KG1 (cell line): ENCODE data around the gene HNRNPUL1.
"Not testable (repeated sequence)": the region's sequence is repeated elsewhere in the genome, so short reads cannot be mapped to it uniquely, and the experiment has no call there.

Experiments used
- DNase-seq: peaks from one replicate; lab custom pipeline; 2025; lab: John Stamatoyannopoulos, UW

HNRNPUL1 gene

GRCh38 chr19:41327576-41328156 is 63.5 kb downstream of the HNRNPUL1 start:
- peak; percentile 96 for DNase-seq

DNA sequence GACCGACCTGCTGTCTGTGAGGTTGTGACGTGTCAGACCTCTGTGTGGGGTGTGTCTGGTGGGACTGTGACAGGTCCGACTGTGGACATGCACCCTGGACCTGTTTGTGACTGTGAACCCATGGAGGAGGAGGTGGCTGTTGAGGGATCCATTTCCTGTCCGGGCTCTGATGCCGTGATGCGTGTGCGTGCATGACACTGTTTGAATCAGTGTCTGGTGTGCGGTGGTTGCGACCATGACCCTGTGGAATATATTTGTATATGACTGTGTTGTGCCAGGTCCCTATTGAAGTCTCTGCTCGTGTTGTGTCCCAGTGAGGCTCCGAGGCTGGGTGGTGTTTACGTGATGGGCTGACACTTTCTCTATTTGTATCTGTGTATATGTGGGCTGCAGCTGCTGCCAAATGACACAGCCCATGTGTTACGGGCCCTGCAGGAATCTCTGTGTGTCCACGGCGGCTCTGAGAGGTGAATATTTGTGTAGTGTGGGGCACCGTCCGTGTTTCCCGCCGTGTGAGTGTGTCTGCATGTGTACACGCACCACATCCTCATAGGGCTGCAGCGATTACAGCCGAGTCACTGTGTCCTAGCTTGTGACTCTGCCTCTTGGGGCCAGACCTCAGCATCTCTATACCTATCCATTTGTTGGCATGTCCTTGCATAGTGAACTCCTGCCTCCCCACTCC is 64.1 kb downstream of the HNRNPUL1 start:
- no peak for DNase-seq

DNA sequence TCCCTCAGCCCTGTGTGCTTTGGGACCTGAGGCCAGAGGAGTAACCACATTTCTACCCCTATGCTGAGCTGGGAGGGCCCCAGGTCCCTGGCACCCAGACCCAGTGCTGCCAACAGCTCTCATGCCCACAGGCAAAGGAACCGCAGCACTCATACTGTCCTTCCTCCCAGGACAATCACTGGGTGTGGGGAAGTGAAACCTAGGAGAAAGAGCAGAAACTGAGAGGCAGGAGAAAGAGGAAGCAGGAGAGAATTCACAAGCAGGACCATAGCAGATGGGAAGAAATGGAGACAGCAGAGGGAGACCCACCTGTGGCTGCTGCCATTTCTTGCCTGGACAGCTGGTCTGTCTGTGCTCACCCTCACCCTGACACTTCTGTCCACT is 64.7 kb downstream of the HNRNPUL1 start:
- no peak for DNase-seq

GRCh38 chr19:41330481-41330880 is 66.3 kb downstream of the HNRNPUL1 start:
- DNase-seq = no peak

GRCh38 chr19:41330946-41331678 is 66.9 kb downstream of the HNRNPUL1 start:
- no peak for DNase-seq

DNA sequence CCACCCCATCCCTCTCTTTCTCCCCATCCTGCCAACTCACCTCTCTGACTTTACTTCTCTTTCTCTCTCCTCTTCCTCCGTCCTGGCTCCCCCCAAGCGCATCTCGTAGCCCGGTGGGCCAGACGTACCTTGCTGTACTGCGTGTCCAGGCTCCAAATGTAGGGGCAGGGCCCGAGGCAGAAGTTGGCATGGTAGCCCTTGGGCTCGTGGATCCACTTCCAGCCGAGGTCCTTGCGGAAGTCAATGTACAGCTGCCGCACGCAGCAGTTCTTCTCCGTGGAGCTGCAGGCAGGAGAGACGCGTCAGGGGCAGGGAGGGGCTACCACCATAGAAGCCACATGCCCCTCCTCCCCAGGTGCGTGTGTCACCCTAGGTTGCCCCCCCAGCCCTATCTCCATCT is 67.8 kb downstream of the HNRNPUL1 start:
- DNase-seq = no peak

- DNase-seq = no peak
These were observed 68.3 kb downstream of the HNRNPUL1 start for GRCh38 chr19:41332468-41332867.

GRCh38 chr19:41334793-41335192 is 70.6 kb downstream of the HNRNPUL1 start:
- DNase-seq = no peak

DNA sequence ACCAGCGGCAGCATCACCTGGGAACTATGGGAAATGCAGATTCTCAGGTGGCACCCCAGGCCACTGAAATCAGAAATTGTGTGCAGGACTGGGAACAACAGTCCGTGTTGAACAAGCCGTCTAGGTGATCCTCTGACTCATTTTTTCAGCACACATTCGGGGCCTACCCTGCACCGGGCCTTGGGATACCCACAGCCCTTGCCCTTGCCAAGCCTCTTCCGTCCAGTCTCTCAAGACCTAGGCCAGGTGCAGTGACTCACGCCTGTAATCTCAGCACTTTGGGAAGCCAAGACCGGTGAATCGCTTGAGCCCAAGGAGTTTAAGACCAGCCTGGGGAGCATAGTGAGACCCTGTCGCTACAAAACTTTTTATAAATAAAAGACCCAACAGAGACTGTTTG is 71.3 kb downstream of the HNRNPUL1 start:
- no peak for DNase-seq

GRCh38 chr19:41339936-41340335 is 75.8 kb downstream of the HNRNPUL1 start:
- DNase-seq = no peak

- DNase-seq = no peak
These were observed 77.7 kb downstream of the HNRNPUL1 start for GRCh38 chr19:41341669-41342490.

DNA sequence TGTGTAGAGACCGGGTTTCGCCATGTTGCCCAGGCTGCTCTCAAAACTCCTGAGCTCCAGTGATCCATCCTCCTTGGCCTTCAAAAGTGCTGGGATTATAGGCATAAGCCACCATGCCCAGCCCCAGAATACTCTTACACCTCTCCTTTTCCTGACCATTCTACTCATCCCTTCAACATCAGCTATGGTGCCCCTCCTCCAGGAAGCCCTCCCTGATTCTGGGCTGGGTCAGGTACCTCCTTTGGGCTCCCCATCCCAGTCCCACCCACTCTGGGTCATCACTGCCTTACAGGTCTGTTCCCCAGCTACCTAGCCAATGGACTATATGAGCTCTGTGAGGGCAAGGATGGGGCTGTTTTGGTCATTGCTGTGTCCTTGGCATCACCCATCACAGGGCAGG is 80.0 kb downstream of the HNRNPUL1 start:
- DNase-seq = no peak

DNA sequence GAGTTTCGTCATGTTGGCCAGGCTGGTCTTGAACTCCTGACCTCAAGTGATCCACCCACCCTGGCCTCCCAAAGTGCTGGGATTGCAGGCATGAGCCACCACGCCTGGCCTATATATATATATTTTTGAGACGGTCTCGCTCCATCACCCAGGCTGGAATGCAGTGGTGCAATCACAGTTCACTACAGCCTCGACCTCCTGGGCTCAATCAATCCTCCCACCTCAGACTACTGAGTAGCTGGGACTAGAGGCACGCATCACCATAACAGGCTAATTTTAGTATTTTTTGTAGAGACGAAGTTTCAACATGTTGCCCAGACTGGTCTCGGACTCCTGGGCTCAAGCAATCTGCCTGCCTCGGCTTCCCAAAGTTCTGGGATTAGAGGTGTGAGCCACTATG is 82.7 kb downstream of the HNRNPUL1 start:
- DNase-seq = not testable (repeated sequence)

DNA sequence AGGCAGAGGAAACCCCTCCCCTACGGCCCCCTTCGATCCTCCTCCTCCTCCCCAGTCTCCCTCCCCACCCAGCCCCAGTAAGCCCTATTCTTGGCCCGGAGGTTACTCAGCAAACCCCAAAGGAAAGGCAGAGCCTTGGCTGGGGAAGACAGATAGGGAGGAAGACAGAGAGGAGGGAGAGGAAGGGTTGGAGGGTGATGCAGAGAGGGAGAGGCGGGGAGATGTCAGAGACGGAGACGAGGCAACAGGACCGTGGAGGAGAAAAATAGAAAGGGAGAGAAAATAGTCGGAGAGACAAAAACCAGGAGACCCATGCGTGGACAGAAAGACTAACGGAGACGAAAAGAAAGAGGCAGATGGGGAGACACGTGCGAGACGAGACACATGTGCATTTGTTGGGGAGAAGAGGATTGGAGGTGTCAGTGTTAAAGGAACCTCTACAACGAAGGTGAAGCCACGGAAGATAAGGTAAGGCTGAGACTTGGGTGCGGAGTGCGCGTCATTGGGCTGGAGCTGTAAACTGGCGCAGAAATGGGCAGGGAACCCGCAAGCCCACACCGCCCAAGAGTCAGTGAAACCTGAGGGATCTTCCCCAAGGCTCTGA is 86.7 kb downstream of the HNRNPUL1 start:
- DNase-seq = peak; percentile 55

DNA sequence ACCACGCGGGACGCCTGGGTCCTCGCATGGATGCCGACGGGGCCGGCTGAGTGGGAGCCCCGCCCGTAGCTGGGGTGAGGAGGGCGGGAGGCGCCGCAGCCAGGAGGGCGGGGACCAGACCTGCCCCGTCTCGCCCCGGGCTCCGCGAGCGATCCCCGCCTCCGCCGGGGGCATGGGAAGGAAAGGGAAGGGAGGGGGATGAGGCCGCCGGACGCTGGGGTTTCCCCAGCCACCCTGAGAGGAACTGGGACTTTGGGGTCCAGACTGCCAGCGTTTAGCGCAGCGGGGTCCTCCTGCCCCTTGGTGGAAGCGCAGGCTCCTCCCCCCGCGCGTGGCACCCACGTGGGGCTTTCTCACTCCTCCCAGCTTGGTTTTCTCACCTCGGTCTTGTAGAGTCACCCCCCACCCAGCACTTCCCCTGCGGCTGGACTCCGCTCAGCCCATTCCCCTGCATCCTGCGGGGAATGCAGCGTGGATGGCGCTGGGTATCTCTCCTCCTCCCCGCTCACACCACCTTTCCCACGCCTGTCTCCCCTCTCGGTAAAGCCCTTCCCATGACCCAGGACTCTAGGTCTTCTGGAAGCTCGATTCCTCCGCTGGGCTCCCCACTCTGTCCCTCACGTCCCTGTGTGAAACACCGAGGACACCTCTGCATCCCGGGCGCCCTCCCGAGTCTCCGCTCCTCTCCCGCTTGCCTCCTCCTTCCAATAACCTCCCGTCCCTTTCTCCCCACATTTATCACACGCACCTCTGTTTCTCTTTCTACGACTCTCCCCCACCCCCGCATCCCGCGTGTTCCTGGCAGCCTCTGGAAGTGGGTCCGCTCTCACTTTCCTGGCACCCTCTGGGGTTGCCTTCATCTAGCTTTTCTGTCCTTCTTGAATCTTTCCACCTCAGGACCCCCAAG is 87.4 kb downstream of the HNRNPUL1 start:
- DNase-seq = peak; percentile 55

DNA sequence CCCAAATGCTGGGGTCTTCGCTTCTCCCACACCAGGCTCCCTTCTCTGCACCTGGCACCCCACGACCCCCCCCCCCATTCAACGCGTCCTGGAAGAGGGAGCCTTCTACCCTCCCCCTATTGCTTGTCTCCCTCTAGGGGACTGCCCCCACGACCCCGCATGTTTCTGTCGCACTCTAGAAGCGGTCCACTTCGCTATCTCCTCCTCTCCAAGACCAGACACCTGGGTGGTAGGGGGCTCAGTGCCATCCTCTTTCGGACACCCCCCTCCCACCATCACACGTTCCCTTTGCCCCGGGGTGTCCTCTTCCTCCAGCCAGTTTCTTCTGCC is 88.1 kb downstream of the HNRNPUL1 start:
- no peak for DNase-seq

GRCh38 chr19:41352609-41353465 is 88.7 kb downstream of the HNRNPUL1 start:
- DNase-seq = peak; percentile 55

- peak; percentile 64 for DNase-seq
These were observed 89.5 kb downstream of the HNRNPUL1 start, which contains the start of gene TGFB1 for GRCh38 chr19:41353466-41354342. TSS of gene TGFB1 (minus strand) at chr19:41353922. CDS start at chr19:41353044, 878 bp downstream.

GRCh38 chr19:41354343-41354953 is 90.3 kb downstream of the HNRNPUL1 start:
- DNase-seq = no peak
